IPS DF 19.7 (cell line): ENCODE data around the gene SYNGR3.
"Not testable (repeated sequence)": the region's sequence is repeated elsewhere in the genome, so short reads cannot be mapped to it uniquely, and the experiment has no call there.

Source experiments
- DNase-seq: peaks from one replicate; pipeline ENCODE4 v3.0.0-alpha.2; 2013; ENCODE audit warnings: low read depth, low spot score

Gene SYNGR3

GRCh38 chr16:1989209-1990100, at the start of gene SYNGR3:
Gene SYNGR3, plus strand, starts transcription at chr16:1989970. Its CDS starts 133 bp downstream, at chr16:1990103.
- no peak for DNase-seq

GRCh38 chr16:1940273-1941161, 49.3 kb upstream of the SYNGR3 start:
- DNase-seq = no peak

GRCh38 chr16:1941162-1942046, 48.4 kb upstream of the SYNGR3 start:
- DNase-seq = no peak

GRCh38 chr16:1942047-1942809, 47.5 kb upstream of the SYNGR3 start:
- no peak for DNase-seq

- no peak for DNase-seq
Measured at GRCh38 chr16:1942810-1943726, 46.7 kb upstream of the SYNGR3 start, which contains the start of gene MSRB1. Gene MSRB1, minus strand, starts transcription at chr16:1943199. Its CDS starts 43 bp downstream, at chr16:1943156.

- DNase-seq = no peak
Measured at GRCh38 chr16:1944612-1945199, 45.1 kb upstream of the SYNGR3 start.

GRCh38 chr16:1945559-1946391, 44.0 kb upstream of the SYNGR3 start:
- no peak for DNase-seq

- no peak for DNase-seq
Measured at GRCh38 chr16:1946495-1947368, 43.0 kb upstream of the SYNGR3 start.

- DNase-seq = no peak
Measured at GRCh38 chr16:1947369-1947670, 42.5 kb upstream of the SYNGR3 start.

- no peak for DNase-seq
Measured at GRCh38 chr16:1949507-1949906, 40.3 kb upstream of the SYNGR3 start.

GRCh38 chr16:1950047-1950446, 39.7 kb upstream of the SYNGR3 start:
- DNase-seq = no peak

GRCh38 chr16:1950559-1950958, 39.2 kb upstream of the SYNGR3 start:
- no peak for DNase-seq

GRCh38 chr16:1953734-1954133, 36.0 kb upstream of the SYNGR3 start:
- DNase-seq = no peak

- DNase-seq = not testable (repeated sequence)
Measured at GRCh38 chr16:1957434-1958142, 32.2 kb upstream of the SYNGR3 start.

GRCh38 chr16:1958143-1958491, 31.7 kb upstream of the SYNGR3 start:
- not testable (repeated sequence) for DNase-seq

GRCh38 chr16:1958715-1959268, 31.0 kb upstream of the SYNGR3 start:
- no peak for DNase-seq
